ENCODE results near the gene PIR. TPM values are rescaled to one million over a fixed set of nuclear protein-coding genes. Genes with fewer than 3 reads are reported as not detected.

The PIR gene
- total RNA-seq, 1 experiment from 2014 or later = 27.5 TPM

GRCh38 chrX:15472531-15472930 lies 20.6 kb downstream of the PIR start (continued):
- no peak for TF ChIP-seq POLR2A (IDR thresholded peaks at IDR 0.05; ENCODE audit: borderline replicate concordance, extremely low read depth, insufficient read depth, insufficient read length)
- TF ChIP-seq CEBPB (IDR thresholded peaks at IDR 0.05; ENCODE audit: low read depth) = no peak
- TF ChIP-seq JUND (IDR thresholded peaks at IDR 0.05) = no peak
- TF ChIP-seq EGR1 (IDR thresholded peaks at IDR 0.05; ENCODE audit: low read depth) = no peak

DNA sequence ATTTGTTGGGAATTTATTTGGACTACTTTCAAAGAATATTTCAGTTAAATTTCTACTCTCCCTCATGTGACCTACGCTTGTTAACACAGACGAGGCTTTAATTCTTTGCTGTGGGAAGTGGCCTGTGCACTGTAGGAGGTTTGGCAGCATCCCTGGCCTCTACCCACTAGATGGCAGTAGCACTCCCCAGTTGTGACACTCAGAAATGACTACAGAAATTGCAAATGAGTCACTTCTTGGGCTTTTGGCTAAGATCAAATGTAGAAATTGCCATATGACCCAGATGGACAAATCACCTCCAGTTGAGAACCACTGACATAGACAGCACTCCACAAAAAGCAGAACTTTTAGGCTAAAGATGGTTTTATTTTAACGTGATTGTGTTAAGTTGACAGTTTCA lies 22.1 kb downstream of the PIR start:
- no peaks in the 10 kb centered on the region for H3K9me2 ChIP-seq (ENCODE audit: insufficient read depth)
- peaks cover 0 to 12% of the 10 kb centered on the region in 2 experiments; a peak in 1 of 4 replicates for H3K4me1 ChIP-seq (ENCODE audit: control insufficient read depth in 1 of 2, insufficient read depth in 2 of 2, low read length in 2 of 2)
- TF ChIP-seq ZFX (IDR thresholded peaks at IDR 0.05) (no peak), SRF (IDR thresholded peaks at IDR 0.05; ENCODE audit: low read depth) (no peak), EGR1 (IDR thresholded peaks at IDR 0.05; ENCODE audit: low read depth) (no peak), JUND (IDR thresholded peaks at IDR 0.05) (no peak), RAD21 (IDR thresholded peaks at IDR 0.05; ENCODE audit: low read depth) (peak; percentile 72), EZH2phosphoT487 (IDR thresholded peaks at IDR 0.05; ENCODE audit: borderline replicate concordance) (no peak), YY1 (IDR thresholded peaks at IDR 0.05; ENCODE audit: extremely low read depth, insufficient replicate concordance, low read depth, low read length) (no peak), POLR2A (IDR thresholded peaks at IDR 0.05; ENCODE audit: borderline replicate concordance, extremely low read depth, insufficient read depth, insufficient read length) (no peak), SP1 (IDR thresholded peaks at IDR 0.05; ENCODE audit: low read depth) (no peak)
- TF ChIP-seq, protein P1, sequence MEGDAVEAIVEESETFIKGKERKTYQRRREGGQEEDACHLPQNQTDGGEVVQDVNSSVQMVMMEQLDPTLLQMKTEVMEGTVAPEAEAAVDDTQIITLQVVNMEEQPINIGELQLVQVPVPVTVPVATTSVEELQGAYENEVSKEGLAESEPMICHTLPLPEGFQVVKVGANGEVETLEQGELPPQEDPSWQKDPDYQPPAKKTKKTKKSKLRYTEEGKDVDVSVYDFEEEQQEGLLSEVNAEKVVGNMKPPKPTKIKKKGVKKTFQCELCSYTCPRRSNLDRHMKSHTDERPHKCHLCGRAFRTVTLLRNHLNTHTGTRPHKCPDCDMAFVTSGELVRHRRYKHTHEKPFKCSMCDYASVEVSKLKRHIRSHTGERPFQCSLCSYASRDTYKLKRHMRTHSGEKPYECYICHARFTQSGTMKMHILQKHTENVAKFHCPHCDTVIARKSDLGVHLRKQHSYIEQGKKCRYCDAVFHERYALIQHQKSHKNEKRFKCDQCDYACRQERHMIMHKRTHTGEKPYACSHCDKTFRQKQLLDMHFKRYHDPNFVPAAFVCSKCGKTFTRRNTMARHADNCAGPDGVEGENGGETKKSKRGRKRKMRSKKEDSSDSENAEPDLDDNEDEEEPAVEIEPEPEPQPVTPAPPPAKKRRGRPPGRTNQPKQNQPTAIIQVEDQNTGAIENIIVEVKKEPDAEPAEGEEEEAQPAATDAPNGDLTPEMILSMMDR (IDR thresholded peaks at IDR 0.05 in 2 of 3, conservative IDR thresholded peaks at IDR 0.05 in 1 of 3; ENCODE audit: borderline replicate concordance in 1 of 3, insufficient read depth in 1 of 3, low read depth in 2 of 3, low read length in 2 of 3) = peak; percentile 46 to 71 (median 71); a peak in 5 of 6 replicates
- TF ChIP-seq, protein P2, sequence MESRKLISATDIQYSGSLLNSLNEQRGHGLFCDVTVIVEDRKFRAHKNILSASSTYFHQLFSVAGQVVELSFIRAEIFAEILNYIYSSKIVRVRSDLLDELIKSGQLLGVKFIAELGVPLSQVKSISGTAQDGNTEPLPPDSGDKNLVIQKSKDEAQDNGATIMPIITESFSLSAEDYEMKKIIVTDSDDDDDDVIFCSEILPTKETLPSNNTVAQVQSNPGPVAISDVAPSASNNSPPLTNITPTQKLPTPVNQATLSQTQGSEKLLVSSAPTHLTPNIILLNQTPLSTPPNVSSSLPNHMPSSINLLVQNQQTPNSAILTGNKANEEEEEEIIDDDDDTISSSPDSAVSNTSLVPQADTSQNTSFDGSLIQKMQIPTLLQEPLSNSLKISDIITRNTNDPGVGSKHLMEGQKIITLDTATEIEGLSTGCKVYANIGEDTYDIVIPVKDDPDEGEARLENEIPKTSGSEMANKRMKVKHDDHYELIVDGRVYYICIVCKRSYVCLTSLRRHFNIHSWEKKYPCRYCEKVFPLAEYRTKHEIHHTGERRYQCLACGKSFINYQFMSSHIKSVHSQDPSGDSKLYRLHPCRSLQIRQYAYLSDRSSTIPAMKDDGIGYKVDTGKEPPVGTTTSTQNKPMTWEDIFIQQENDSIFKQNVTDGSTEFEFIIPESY (IDR thresholded peaks at IDR 0.05; ENCODE audit: extremely low read depth, insufficient replicate concordance, low read length) = no peak
- no peaks in the 10 kb centered on the region for H3K27me3 ChIP-seq (ENCODE audit: insufficient read depth, low read length)
- no peak overlapping the region for H3K4me2 ChIP-seq (ENCODE audit: low read length)
- no peaks in the 10 kb centered on the region for H3K79me2 ChIP-seq (ENCODE audit: insufficient read depth, low read length)
- ChIA-PET RAD21 (ENCODE audit: low non-redundant PET in 1 of 2, low total read pairs in 2 of 2, uncharacterized antibody in 2 of 2, unreplicated experiment in 2 of 2) (no interaction called here), POLR2A (no interaction called here), CTCF (interaction anchor here (1.0 to 1.4 kb wide), 4 partner anchors 18 to 121 kb away, joined by 3 to 6 read pairs (median 3); no protein-coding TSS in a partner anchor)
- ATAC-seq (peak; percentile 86), DNase-seq (ENCODE audit: low read depth, low spot score) (peak; percentile 27)
- no peaks in the 10 kb centered on the region for H4K20me1 ChIP-seq (ENCODE audit: insufficient read depth)
- H3K9me3 ChIP-seq (ENCODE audit: control insufficient read depth in 1 of 2, insufficient read depth in 1 of 2, low read depth in 1 of 2, low read length in 2 of 2) = no peaks in the 10 kb centered on the region
- H3K4me3 ChIP-seq (replicated peaks in 1 of 2; ENCODE audit: low read depth in 1 of 2, low read length in 2 of 2) = no peak overlapping the region
- no TSS peak for BruUV-seq (replicated peaks)
- H3K36me3 ChIP-seq (ENCODE audit: control insufficient read depth in 1 of 2, insufficient read depth in 2 of 2, low read length in 2 of 2) = no peaks in the 10 kb centered on the region
- intact Hi-C loops (cut with micrococcal nuclease) = loop anchor here (1.0 to 5.0 kb wide), 2 partner anchors 94 to 169 kb away; no protein-coding TSS in a partner anchor
- H2AFZ ChIP-seq (ENCODE audit: low read depth, low read length, poor library complexity, severe bottlenecking) = no peak overlapping the region
- no peak overlapping the region for H3K27ac ChIP-seq (ENCODE audit: low read depth, low read length)
- H3K9ac ChIP-seq (ENCODE audit: low read length) = no peak overlapping the region

Measured in HCT116 (cell line).